ENCODE data around the gene FLOT1.

GRCh38 chr6:30724906-30725667 lies 17.4 kb downstream of the FLOT1 start:
- TF ChIP-seq CTCF (IDR thresholded peaks at IDR 0.05; ENCODE audit: insufficient read depth, low read length, poor library complexity, severe bottlenecking): no peak
- TF ChIP-seq EZH2phosphoT487 (conservative IDR thresholded peaks at IDR 0.05; ENCODE audit: low read length): no peak

Data from SU-DHL-6 (cell line).